AG09309 (cell line): ENCODE results near the gene KIAA1671.

Source experiments
- DNase-seq: peaks from one replicate; pipeline ENCODE4 v3.0.0-alpha.2; 2010; ENCODE audit warnings: low read depth
- H3K4me3 ChIP-seq: 2 replicates; pipeline ENCODE4 v1.5.1; 2011; ENCODE audit warnings: mild to moderate bottlenecking, low read depth, low read length, moderate library complexity; ENCODE audit not compliant: control insufficient read depth
- TF ChIP-seq, protein P1 (sequence below): IDR thresholded peaks from 2 replicates; pipeline ENCODE4 v1.5.1; 2011; ENCODE audit warnings: mild to moderate bottlenecking, low read depth, low read length, inconsistent platforms; ENCODE audit not compliant: insufficient read depth, control insufficient read depth; ENCODE audit errors: missing control alignments

Gene KIAA1671

DNA sequence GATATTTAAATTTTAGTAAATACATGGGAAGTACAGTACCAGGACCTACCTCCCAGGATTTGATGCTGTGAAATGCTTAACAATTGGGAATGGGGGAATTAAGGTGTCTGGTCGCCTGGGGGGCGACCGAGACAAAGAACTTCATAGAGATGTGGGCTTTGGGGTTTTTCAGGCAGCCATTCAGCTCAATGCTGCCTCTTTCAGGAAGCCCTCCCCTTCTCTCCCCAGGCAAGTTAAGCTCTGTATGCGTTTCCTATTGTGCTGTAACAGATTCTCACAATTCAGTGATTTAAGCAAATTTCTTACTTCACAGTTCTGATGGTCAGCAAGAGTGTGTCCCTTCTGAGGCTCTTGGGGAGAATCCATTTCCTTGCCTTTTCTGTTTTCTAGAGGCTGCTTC, 53.8 kb downstream of the KIAA1671 start:
- TF ChIP-seq, protein P1, sequence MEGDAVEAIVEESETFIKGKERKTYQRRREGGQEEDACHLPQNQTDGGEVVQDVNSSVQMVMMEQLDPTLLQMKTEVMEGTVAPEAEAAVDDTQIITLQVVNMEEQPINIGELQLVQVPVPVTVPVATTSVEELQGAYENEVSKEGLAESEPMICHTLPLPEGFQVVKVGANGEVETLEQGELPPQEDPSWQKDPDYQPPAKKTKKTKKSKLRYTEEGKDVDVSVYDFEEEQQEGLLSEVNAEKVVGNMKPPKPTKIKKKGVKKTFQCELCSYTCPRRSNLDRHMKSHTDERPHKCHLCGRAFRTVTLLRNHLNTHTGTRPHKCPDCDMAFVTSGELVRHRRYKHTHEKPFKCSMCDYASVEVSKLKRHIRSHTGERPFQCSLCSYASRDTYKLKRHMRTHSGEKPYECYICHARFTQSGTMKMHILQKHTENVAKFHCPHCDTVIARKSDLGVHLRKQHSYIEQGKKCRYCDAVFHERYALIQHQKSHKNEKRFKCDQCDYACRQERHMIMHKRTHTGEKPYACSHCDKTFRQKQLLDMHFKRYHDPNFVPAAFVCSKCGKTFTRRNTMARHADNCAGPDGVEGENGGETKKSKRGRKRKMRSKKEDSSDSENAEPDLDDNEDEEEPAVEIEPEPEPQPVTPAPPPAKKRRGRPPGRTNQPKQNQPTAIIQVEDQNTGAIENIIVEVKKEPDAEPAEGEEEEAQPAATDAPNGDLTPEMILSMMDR, result no peak
- no peak for DNase-seq
- H3K4me3 ChIP-seq, result no peak overlapping the region

DNA sequence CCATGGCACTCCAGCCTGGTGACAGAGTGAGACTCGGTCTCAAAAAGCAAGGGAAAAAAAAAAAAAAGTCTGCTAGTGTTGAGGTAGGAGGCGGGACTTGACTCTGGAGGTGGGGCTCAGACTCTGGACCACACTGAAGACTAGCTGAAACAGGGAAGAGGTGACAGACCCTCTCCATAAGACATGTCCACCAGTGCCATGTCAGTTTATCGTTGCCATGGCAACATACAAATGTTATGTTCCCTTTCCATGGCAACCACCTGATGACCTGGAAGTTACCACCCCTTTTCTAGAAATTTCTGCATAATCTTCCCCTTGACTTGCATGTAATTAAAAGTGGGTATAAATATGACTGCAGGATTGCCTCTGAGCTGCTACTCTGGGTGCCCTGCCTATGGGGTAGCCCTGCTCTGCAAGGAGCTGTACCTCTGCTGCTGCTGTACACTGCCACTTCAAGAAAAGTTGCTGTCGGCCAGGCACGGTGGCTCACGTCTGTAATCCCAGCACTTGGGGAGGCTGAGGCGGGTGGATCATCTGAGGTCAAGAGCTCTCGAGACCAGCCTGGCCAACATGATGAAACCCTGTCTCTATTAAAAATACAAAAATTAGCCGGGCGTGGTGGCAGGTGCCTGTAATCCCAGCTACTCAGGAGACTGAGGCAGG, 55.1 kb downstream of the KIAA1671 start:
- no peak for DNase-seq
- TF ChIP-seq, protein P1, result no peak
- H3K4me3 ChIP-seq, result no peak overlapping the region

DNA sequence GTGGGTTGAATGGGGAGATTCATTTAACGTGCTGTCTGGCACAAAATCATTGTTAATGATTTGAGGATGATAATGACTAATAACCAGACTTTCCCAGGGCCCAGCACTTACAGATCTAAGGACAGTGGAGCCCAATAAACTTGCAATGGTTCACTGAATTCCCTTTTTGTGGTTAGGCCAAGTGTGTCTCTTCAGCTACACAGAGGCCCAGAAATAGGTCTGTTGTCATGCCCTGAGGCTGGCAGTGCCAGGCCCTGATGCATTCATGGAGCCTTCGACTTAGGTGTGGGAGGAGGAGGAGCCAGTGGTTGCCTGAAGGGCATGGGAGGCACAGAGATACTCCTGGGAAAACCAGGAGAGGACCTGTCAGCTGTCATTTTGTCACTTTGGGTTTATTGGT, 56.1 kb downstream of the KIAA1671 start:
- DNase-seq, result no peak
- TF ChIP-seq, protein P1, result no peak
- H3K4me3 ChIP-seq, result no peak overlapping the region

GRCh38 chr22:25012741-25013143, 60.2 kb downstream of the KIAA1671 start:
- no peak overlapping the region for H3K4me3 ChIP-seq
- DNase-seq, result no peak
- TF ChIP-seq, protein P1, result no peak

GRCh38 chr22:25013607-25014006, 61.1 kb downstream of the KIAA1671 start:
- no peak for DNase-seq
- TF ChIP-seq, protein P1, result no peak
- H3K4me3 ChIP-seq, result no peak overlapping the region

DNA sequence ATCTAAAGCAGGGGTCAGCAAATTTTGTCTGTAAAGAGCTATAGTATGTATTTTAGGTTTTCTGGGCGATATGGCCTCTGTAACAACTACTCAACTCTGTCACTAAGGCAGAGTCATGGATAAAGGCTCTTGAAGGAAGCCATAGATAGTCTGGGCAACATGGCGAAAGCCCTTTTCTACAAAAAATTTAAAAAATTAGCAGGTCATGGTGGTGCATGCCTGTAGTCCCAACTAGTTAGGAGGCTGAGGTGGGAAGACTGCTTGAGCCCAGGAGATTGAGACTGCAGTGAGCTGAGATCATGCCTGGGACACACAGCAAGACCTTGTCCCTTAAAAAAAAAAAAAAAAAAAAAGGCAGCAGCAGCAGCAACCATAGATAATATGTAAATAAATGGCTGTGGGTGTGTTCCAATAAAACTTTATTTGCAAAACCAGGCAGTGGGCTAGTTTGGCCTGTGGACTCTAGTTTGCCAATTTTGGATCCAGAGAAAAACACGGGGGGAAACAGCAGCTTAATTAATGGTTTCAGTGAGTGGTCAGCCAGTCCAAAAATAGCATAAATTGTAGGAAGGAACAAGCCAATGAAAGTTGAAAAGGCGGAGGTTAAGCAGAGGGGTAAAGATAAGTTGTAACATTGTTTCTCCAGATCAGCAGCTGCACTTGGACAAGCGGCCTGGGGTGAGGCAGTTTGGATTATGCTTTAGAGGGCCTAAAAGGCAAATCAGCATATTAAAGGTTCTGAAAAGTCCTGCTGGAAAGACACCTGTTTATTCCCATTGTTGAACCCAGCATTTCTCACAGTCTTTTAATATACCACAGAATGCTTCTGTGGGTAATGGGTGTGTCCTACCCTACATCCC, 62.6 kb downstream of the KIAA1671 start:
- TF ChIP-seq, protein P1, result no peak
- DNase-seq, result no peak
- no peak overlapping the region for H3K4me3 ChIP-seq
